K562 (cell line): ENCODE results near the gene ANXA1. TPM values are rescaled to one million over a fixed set of nuclear protein-coding genes. Genes with fewer than 3 reads are reported as not detected.
A peak's percentile ranks its signal among the peaks of the same experiment; 100 is the strongest.

Experiments
- ARID1B ChIP-seq: fragments of 450-650 bp; IDR thresholded peaks from 2 replicates; pipeline ENCODE4 v1.6.1; 2016; ENCODE audit warnings: antibody characterized with exemption, mild to moderate bottlenecking, inconsistent platforms
- C11orf30 ChIP-seq: fragments of 450-650 bp; IDR thresholded peaks from 2 replicates; pipeline ENCODE4 v1.6.1; 2016; ENCODE audit warnings: low read depth, mild to moderate bottlenecking
- CBFA2T2 ChIP-seq: fragments of 450-650 bp; conservative IDR thresholded peaks from 2 replicates; pipeline ENCODE4 v1.6.1; 2017; ENCODE audit warnings: mild to moderate bottlenecking
- E2F5 ChIP-seq: sonication (generic); formaldehyde crosslinking; IDR thresholded peaks from 2 replicates; pipeline ENCODE4 v1.8.0; 2022; ENCODE audit warnings: mild to moderate bottlenecking, missing genetic modification reagents
- FOXP1 ChIP-seq: sonication (generic); formaldehyde crosslinking; IDR thresholded peaks from 2 replicates; pipeline ENCODE4 v1.8.0; 2022; ENCODE audit warnings: mild to moderate bottlenecking, missing genetic modification reagents
- GABPB2 ChIP-seq: fragments of 250-450 bp; sonication (Bioruptor Pico); conservative IDR thresholded peaks from 2 replicates; pipeline ENCODE4 v1.5.1; 2021; ENCODE audit warnings: mild to moderate bottlenecking
- GTF2B ChIP-seq: IDR thresholded peaks from 2 replicates; pipeline ENCODE4 v1.6.1; 2011; ENCODE audit not compliant: insufficient read length; ENCODE audit errors: extremely low read depth
- ILK ChIP-seq: fragments of 450-650 bp; IDR thresholded peaks from 2 replicates; pipeline ENCODE4 v1.6.1; 2016; ENCODE audit warnings: missing genetic modification characterization, low read depth, mild to moderate bottlenecking, missing compliant biosample characterization, moderate library complexity, borderline replicate concordance
- MECOM ChIP-seq: fragments of 250-450 bp; sonication (Bioruptor Pico); IDR thresholded peaks from 2 replicates; pipeline ENCODE4 v1.8.0; 2022; ENCODE audit warnings: inconsistent platforms
- NCOA2 ChIP-seq, 2 experiments: fragments of 450-650 bp; IDR thresholded peaks; 2 replicates each; pipeline ENCODE4 v1.6.1; 2018; ENCODE audit warnings: mild to moderate bottlenecking in 2 of 2, moderate library complexity in 1 of 2; ENCODE audit not compliant: partially characterized antibody in 2 of 2
- NUFIP1 ChIP-seq: fragments of 450-650 bp; IDR thresholded peaks from 2 replicates; pipeline ENCODE4 v1.6.1; 2018; ENCODE audit not compliant: partially characterized antibody
- POU5F1 ChIP-seq: fragments of 150-350 bp; IDR thresholded peaks from 2 replicates; pipeline ENCODE4 v1.6.1; 2014; ENCODE audit warnings: borderline replicate concordance, low read length, low read depth, mild to moderate bottlenecking; ENCODE audit not compliant: partially characterized antibody
- SMARCA4 ChIP-seq: fragments of 450-650 bp; IDR thresholded peaks from 2 replicates; pipeline ENCODE4 v1.6.1; 2016
- TEAD4 ChIP-seq, 2 experiments: sonication (generic) in 1 of 2; formaldehyde crosslinking in 1 of 2; IDR thresholded peaks; 2 replicates each; pipeline versions ENCODE4 v1.6.1 to v1.8.0; 2012 to 2022; ENCODE audit warnings: borderline replicate concordance in 1 of 2, inconsistent platforms in 1 of 2, low read length in 1 of 2, mild to moderate bottlenecking in 1 of 2, missing genetic modification reagents in 1 of 2
- ZBTB2 ChIP-seq: fragments of 450-650 bp; IDR thresholded peaks from 2 replicates; pipeline ENCODE4 v1.6.1; 2016; ENCODE audit warnings: antibody characterized with exemption
- ZC3H8 ChIP-seq: fragments of 450-650 bp; IDR thresholded peaks from 2 replicates; pipeline ENCODE4 v1.6.1; 2017
- ZNF146 ChIP-seq: IDR thresholded peaks from one replicate; pipeline ENCODE4 v1.6.1; 2018; ENCODE audit warnings: missing compliant biosample characterization; ENCODE audit not compliant: unreplicated experiment
- ZNF217 ChIP-seq: sonication (generic); formaldehyde crosslinking; IDR thresholded peaks from 2 replicates; pipeline ENCODE4 v1.8.0; 2022; ENCODE audit warnings: mild to moderate bottlenecking, missing genetic modification reagents
- ZNF280A ChIP-seq: fragments of 450-650 bp; IDR thresholded peaks from 2 replicates; pipeline ENCODE4 v1.6.1; 2018; ENCODE audit warnings: mild to moderate bottlenecking, low read depth; ENCODE audit not compliant: partially characterized antibody
- ZNF316 ChIP-seq: fragments of 450-650 bp; IDR thresholded peaks from 2 replicates; pipeline ENCODE4 v1.6.1; 2016
- ZNF324 ChIP-seq: fragments of 250-450 bp; sonication (Bioruptor Pico); IDR thresholded peaks from 2 replicates; pipeline ENCODE4 v1.4.0; 2020; ENCODE audit warnings: mild to moderate bottlenecking
- ZNF644 ChIP-seq: fragments of 200-800 bp; sonication (Bioruptor generic); IDR thresholded peaks from 2 replicates; pipeline ENCODE4 v1.6.1; 2016; ENCODE audit warnings: low read depth, missing genetic modification characterization, missing compliant biosample characterization
- polyA plus RNA-seq, 8 experiments: library from polyadenylated mRNA; depleted of rRNA in 4 of 8; stranded (reverse) in 5 of 8; unstranded in 3 of 8; fragments of >200 nt; fragmentation: Nextera tagmentation in 2 of 8; fragmentation: Illumina TruSeq in 1 of 8; extraction: Ambion mirVana in 2 of 8; extraction: Trizol in 1 of 8; gene quantifications; 2 replicates each; pipeline versions ENCODE4 v1.2.1 to v1.2.3, GENCODE V29; 2011 to 2014; ENCODE audit warnings: inconsistent platforms in 1 of 8, missing spikeins in 1 of 8
- total RNA-seq, 7 experiments: library from RNA; depleted of rRNA in 6 of 7; stranded (reverse); fragments of >200 nt in 6 of 7; fragmentation: Illumina TruSeq in 2 of 7; extraction: Trizol in 2 of 7; gene quantifications; 2 replicates each; pipeline versions ENCODE4 v1.2.1 to v1.2.3, GENCODE V29; 2011 to 2021; ENCODE audit warnings: low replicate concordance in 1 of 7
- TF ChIP-seq, protein P1 (sequence below): fragments of 450-650 bp; IDR thresholded peaks from 2 replicates; pipeline ENCODE4 v1.6.1; 2016; ENCODE audit warnings: borderline replicate concordance

Gene ANXA1
- total and polyA plus RNA-seq, 9 of the 15 experiments (the other 6 are each of a cell fraction or from before 2014, with no cell fraction given): 406 to 1,298 (median 620) TPM

DNA sequence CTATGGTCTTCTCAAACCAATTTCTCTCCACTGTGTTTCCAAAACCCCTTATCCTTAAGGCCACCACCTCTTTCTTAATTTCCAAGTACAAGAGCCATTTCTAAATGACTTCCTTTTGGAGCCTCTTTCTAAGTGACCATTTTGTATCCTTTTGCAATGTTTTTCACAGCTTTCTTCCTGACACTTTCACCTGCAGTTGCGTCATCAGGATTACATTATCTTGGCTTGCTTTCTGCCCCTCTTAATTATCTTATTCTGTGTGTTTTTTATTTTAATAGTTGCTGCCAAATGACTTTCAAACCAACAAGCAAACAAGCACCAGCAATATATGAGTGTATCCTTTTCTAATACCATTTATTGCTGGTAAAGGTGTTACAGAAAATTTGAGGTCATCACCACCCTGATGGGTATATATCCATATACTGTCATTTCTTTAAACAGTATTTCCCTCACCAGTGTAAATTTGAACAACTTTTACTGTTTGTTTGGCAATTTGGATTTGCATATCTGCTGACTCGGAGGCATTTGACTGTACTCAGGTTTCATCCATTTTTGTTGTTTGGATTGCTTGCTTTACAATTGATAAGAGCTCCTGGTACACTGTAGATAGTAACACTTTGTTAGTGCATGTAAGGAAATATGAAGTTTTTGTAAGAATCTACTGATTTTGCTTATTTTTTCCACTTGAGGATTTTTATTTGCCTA is 5.4 kb upstream of the ANXA1 start (continued):
- TF ChIP-seq E2F5 (no peak), MECOM (CRISPR knock-in tag) (0 out of 2 replicates have a peak, but pooled peaks have one; percentile 19), ZBTB2 (no peak), CBFA2T2 (peak; percentile 30; the same call in 1 of the 2 replicates), C11orf30 (peak; percentile 89), POU5F1 (no peak), NCOA2 (IDR thresholded peaks at IDR 0.05; ENCODE audit: partially characterized antibody in 2 of 2) (no peak), ZC3H8 (no peak), GABPB2 (CRISPR knock-in tag) (no peak), ZNF280A (no peak), ARID1B (peak; percentile 81), ZNF324 (CRISPR knock-in tag) (no peak), TEAD4 (IDR thresholded peaks at IDR 0.05; ENCODE audit: low read length) (peak; percentile 48; the same call in 1 of the 2 replicates), TEAD4 (CRISPR knock-in tag; IDR thresholded peaks at IDR 0.05; ENCODE audit: borderline replicate concordance) (no peak), ILK (tag) (no peak), SMARCA4 (peak; percentile 58; the same call in 1 of the 2 replicates), ZNF217 (CRISPR knock-in tag) (no peak), FOXP1 (CRISPR knock-in tag) (no peak), NUFIP1 (no peak), ZNF316 (peak; percentile 94), ZNF146 (CRISPR knock-in tag) (no peak), ZNF644 (tag) (no peak; the same call in 1 of the 2 replicates), GTF2B (no peak)
- TF ChIP-seq, protein P1, sequence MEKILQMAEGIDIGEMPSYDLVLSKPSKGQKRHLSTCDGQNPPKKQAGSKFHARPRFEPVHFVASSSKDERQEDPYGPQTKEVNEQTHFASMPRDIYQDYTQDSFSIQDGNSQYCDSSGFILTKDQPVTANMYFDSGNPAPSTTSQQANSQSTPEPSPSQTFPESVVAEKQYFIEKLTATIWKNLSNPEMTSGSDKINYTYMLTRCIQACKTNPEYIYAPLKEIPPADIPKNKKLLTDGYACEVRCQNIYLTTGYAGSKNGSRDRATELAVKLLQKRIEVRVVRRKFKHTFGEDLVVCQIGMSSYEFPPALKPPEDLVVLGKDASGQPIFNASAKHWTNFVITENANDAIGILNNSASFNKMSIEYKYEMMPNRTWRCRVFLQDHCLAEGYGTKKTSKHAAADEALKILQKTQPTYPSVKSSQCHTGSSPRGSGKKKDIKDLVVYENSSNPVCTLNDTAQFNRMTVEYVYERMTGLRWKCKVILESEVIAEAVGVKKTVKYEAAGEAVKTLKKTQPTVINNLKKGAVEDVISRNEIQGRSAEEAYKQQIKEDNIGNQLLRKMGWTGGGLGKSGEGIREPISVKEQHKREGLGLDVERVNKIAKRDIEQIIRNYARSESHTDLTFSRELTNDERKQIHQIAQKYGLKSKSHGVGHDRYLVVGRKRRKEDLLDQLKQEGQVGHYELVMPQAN: no peak
